Caco-2 (cell line): ENCODE measurements around the gene CCT5. TPM values are rescaled to one million over a fixed set of nuclear protein-coding genes. Genes with fewer than 3 reads are reported as not detected.

ENCODE experiments used
- BruUV-seq: library from RNA; stranded (reverse); fragments of 400-500 nt; replicated peaks from 2 replicates; lab custom pipeline; 2021; lab: Mats Ljungman, UMichigan
- CTCF ChIA-PET: fragments of 300-600 bp; sonication (Branson Sonifier 250); formaldehyde crosslinking; loops from one replicate; lab custom pipeline; 2022; ENCODE audit warnings: antibody characterized with exemption; lab: Charles Lee
- POLR2A ChIA-PET: fragments of 300-600 bp; sonication (Branson Sonifier 250); formaldehyde crosslinking; loops from one replicate; lab custom pipeline; 2022; ENCODE audit warnings: antibody characterized with exemption; lab: Charles Lee
- DNase-seq, 2 experiments: peaks; one replicate each; pipeline versions ENCODE4 v3.0.0 to v3.0.0-alpha.2; 2020 to 2022
- H3K27me3 ChIP-seq: replicated peaks from 2 replicates; pipeline ENCODE4 v1.6.0; 2011; ENCODE audit warnings: low read length; ENCODE audit not compliant: control insufficient read depth, insufficient read depth
- H3K36me3 ChIP-seq: 2 replicates; pipeline ENCODE4 v1.5.1; 2011; ENCODE audit warnings: low read length; ENCODE audit not compliant: control insufficient read depth, insufficient read depth
- H3K4me1 ChIP-seq: fragments of 250-450 bp; sonication (Bioruptor Pico); 2 replicates; pipeline ENCODE4 v1.5.1; 2020; ENCODE audit warnings: mild to moderate bottlenecking
- H3K4me3 ChIP-seq: 2 replicates; pipeline ENCODE4 v1.5.1; 2011; ENCODE audit warnings: low read depth, mild to moderate bottlenecking, control low read depth, low read length
- H3K9me3 ChIP-seq: fragments of 250-450 bp; sonication (Bioruptor Pico); 2 replicates; pipeline ENCODE4 v1.5.1; 2020; ENCODE audit warnings: mild to moderate bottlenecking, moderate library complexity
- H3K27ac Mint-ChIP-seq: one replicate; pipeline ENCODE4 v1.8.0; 2022; ENCODE audit warnings: mixed read lengths; ENCODE audit not compliant: unreplicated experiment
- H3K27me3 Mint-ChIP-seq: one replicate; pipeline ENCODE4 v1.8.0; 2022; ENCODE audit warnings: mixed read lengths; ENCODE audit not compliant: insufficient read depth, unreplicated experiment
- H3K36me3 Mint-ChIP-seq: one replicate; pipeline ENCODE4 v1.8.0; 2022; ENCODE audit warnings: mild to moderate bottlenecking, mixed read lengths; ENCODE audit not compliant: insufficient read depth, unreplicated experiment
- H3K4me1 Mint-ChIP-seq: one replicate; pipeline ENCODE4 v1.8.0; 2022; ENCODE audit warnings: low read depth, mixed read lengths; ENCODE audit not compliant: unreplicated experiment
- H3K4me3 Mint-ChIP-seq: one replicate; pipeline ENCODE4 v1.8.0; 2022; ENCODE audit warnings: mild to moderate bottlenecking, moderate library complexity, mixed read lengths; ENCODE audit not compliant: unreplicated experiment
- H3K9me3 Mint-ChIP-seq: one replicate; pipeline ENCODE4 v1.8.0; 2022; ENCODE audit warnings: mixed read lengths; ENCODE audit not compliant: unreplicated experiment
- intact Hi-C: fragments of 100-400 bp; cut with micrococcal nuclease; formaldehyde crosslinking; loops from one replicate; pipeline ENCODE4 v1.10.0; 2022; ENCODE audit not compliant: unreplicated experiment
- total RNA-seq: library from RNA; stranded (reverse); gene quantifications from 2 replicates; pipeline ENCODE4 v1.2.3, GENCODE V29; 2022
- TF ChIP-seq, protein P1 (sequence below), 2 experiments: fragments of 200-600 bp in 1 of 2; IDR thresholded peaks; 1 replicate in 1 of 2; 2 replicates in 1 of 2; pipeline versions ENCODE4 v1.5.1 to v1.8.0; 2011 to 2022; ENCODE audit warnings: antibody characterized with exemption in 1 of 2, control low read depth in 1 of 2, inconsistent platforms in 1 of 2, low read depth in 1 of 2, low read length in 1 of 2, mild to moderate bottlenecking in 1 of 2, moderate library complexity in 1 of 2; ENCODE audit not compliant: insufficient read depth in 1 of 2, severe bottlenecking in 1 of 2, unreplicated experiment in 1 of 2

CCT5 gene
- total RNA-seq, 1 experiment from 2014 or later: 462 TPM

DNA sequence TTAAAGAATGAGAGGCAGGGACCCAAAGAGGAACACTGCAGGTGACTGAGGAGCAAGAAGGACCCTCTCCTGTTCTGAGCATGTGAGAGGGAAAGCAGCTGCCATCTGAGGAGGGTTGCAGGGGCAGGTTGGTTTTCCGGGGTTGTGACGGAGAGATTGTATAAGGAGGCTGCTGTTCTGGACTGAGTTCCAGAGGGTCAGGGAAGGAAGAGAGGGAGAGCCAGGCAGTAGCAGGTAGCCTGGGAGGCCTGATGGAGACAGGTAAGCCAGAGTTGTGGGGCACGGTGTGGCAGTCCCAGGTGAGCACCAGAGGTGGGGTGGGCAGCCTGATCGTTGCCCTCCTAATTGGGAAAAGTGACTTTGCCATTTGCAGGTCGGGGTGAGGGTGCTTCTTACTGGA, 9.8 kb downstream of the CCT5 start:
- Mint-ChIP-seq H3K36me3 (peaks cover 100% of the 10 kb centered on the region), H3K4me1 (peaks cover 32% of the 10 kb centered on the region), H3K27ac (peak overlapping the region; percentile 55), H3K9me3 (no peaks in the 10 kb centered on the region), H3K4me3 (no peak overlapping the region), H3K27me3 (no peaks in the 10 kb centered on the region)
- no peak for DNase-seq
- CTCF ChIA-PET: no interaction called here
- no TSS peak for BruUV-seq
- Histone ChIP-seq H3K27me3 (no peaks in the 10 kb centered on the region), H3K36me3 (peaks cover 12% of the 10 kb centered on the region), H3K4me1 (peaks cover 24% of the 10 kb centered on the region), H3K9me3 (no peaks in the 10 kb centered on the region), H3K4me3 (no peak overlapping the region)
- TF ChIP-seq, protein P1, sequence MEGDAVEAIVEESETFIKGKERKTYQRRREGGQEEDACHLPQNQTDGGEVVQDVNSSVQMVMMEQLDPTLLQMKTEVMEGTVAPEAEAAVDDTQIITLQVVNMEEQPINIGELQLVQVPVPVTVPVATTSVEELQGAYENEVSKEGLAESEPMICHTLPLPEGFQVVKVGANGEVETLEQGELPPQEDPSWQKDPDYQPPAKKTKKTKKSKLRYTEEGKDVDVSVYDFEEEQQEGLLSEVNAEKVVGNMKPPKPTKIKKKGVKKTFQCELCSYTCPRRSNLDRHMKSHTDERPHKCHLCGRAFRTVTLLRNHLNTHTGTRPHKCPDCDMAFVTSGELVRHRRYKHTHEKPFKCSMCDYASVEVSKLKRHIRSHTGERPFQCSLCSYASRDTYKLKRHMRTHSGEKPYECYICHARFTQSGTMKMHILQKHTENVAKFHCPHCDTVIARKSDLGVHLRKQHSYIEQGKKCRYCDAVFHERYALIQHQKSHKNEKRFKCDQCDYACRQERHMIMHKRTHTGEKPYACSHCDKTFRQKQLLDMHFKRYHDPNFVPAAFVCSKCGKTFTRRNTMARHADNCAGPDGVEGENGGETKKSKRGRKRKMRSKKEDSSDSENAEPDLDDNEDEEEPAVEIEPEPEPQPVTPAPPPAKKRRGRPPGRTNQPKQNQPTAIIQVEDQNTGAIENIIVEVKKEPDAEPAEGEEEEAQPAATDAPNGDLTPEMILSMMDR (IDR thresholded peaks at IDR 0.05; ENCODE audit: insufficient read depth in 1 of 2, low read depth in 1 of 2, low read length in 1 of 2, severe bottlenecking in 1 of 2, unreplicated experiment in 1 of 2): no peak
- intact Hi-C loops: no loop called here
- POLR2A ChIA-PET: no interaction called here

DNA sequence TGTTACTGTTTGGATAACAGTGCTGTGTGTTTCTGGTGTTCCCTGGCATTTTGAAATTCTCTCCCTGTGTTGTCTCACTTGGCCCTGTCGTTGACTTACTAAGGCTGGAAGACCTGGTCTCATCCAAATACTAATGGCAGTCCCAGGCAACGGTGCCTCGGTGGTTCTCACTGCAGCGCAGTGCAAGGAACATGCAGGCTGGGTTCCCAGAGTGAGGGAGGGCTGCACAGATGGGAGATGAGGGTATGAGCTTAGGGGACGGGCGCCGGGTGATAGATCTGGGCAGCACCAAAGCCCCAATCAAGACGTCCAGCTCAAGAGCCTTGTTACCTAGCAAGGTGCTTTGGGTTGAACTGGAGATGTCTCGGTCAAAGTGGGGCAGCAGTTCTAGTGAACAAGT, 11.0 kb downstream of the CCT5 start:
- Histone ChIP-seq H3K36me3 (peaks cover 9% of the 10 kb centered on the region), H3K27me3 (no peaks in the 10 kb centered on the region), H3K4me3 (no peak overlapping the region), H3K4me1 (peaks cover 24% of the 10 kb centered on the region), H3K9me3 (no peaks in the 10 kb centered on the region)
- BruUV-seq: no TSS peak
- intact Hi-C loops: no loop called here
- POLR2A ChIA-PET: interaction anchor here (1.0 kb wide), 1 partner anchor 11 kb away, joined by 4 read pairs; the partner anchor contains the start of genes ATPSCKMT and CCT5
- TF ChIP-seq, protein P1 (IDR thresholded peaks at IDR 0.05; ENCODE audit: insufficient read depth in 1 of 2, low read depth in 1 of 2, low read length in 1 of 2, severe bottlenecking in 1 of 2, unreplicated experiment in 1 of 2): no peak
- Mint-ChIP-seq H3K27me3 (no peaks in the 10 kb centered on the region), H3K27ac (no peak overlapping the region), H3K36me3 (peaks cover 100% of the 10 kb centered on the region), H3K9me3 (no peaks in the 10 kb centered on the region), H3K4me1 (peaks cover 28% of the 10 kb centered on the region), H3K4me3 (no peak overlapping the region)
- DNase-seq: no peak
- CTCF ChIA-PET: no interaction called here

DNA sequence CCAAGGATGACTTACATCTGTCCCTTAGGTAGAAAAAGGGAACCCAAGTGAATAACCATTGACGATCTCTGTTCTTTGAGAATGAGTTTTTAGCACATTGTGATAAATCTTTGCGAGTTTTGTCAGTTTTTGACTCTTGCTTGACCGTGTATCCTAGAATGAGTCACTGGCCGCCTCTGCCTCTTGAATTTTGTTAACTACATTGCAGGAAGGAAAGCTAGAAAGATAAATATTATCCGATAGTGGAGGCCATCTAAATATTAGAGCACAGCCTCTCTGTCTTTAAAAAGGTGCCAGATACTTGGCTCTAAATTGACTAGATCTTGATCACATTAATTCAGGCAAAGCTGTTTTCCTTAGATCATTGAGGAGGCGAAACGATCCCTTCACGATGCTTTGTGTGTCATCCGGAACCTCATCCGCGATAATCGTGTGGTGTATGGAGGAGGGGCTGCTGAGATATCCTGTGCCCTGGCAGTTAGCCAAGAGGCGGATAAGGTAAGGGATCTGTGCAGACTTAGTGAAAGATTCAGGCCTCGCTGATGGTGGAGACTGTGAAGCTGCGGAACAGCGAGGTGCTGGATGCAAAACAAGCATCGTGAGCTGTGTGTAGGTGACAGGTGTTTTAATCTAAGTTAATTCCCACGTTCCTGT, 12.2 kb downstream of the CCT5 start:
- H3K36me3 Mint-ChIP-seq: peaks cover 96% of the 10 kb centered on the region
- no peak overlapping the region for H3K4me3 ChIP-seq
- H3K27me3 ChIP-seq: no peaks in the 10 kb centered on the region
- H3K4me1 ChIP-seq: peaks cover 20% of the 10 kb centered on the region
- no TSS peak for BruUV-seq
- POLR2A ChIA-PET: no interaction called here
- peaks cover 7% of the 10 kb centered on the region for H3K36me3 ChIP-seq
- no peak overlapping the region for H3K4me3 Mint-ChIP-seq
- CTCF ChIA-PET: no interaction called here
- no peak for DNase-seq
- TF ChIP-seq, protein P1 (IDR thresholded peaks at IDR 0.05; ENCODE audit: insufficient read depth in 1 of 2, low read depth in 1 of 2, low read length in 1 of 2, severe bottlenecking in 1 of 2, unreplicated experiment in 1 of 2): no peak
- no peaks in the 10 kb centered on the region for H3K9me3 Mint-ChIP-seq
- intact Hi-C loops: no loop called here
- no peak overlapping the region for H3K27ac Mint-ChIP-seq
- no peaks in the 10 kb centered on the region for H3K9me3 ChIP-seq
- peaks cover 28% of the 10 kb centered on the region for H3K4me1 Mint-ChIP-seq
- no peaks in the 10 kb centered on the region for H3K27me3 Mint-ChIP-seq
